GM19372 (cell line): ENCODE measurements around the gene DENND1A.

Experiments used
- ATAC-seq: cut with Tn5 transposase; IDR thresholded peaks from one replicate; pipeline ENCODE4 v1.9.1; 2021; ENCODE audit warnings: mild to moderate bottlenecking, low read depth, moderate library complexity; ENCODE audit not compliant: unreplicated experiment

The DENND1A gene

DNA sequence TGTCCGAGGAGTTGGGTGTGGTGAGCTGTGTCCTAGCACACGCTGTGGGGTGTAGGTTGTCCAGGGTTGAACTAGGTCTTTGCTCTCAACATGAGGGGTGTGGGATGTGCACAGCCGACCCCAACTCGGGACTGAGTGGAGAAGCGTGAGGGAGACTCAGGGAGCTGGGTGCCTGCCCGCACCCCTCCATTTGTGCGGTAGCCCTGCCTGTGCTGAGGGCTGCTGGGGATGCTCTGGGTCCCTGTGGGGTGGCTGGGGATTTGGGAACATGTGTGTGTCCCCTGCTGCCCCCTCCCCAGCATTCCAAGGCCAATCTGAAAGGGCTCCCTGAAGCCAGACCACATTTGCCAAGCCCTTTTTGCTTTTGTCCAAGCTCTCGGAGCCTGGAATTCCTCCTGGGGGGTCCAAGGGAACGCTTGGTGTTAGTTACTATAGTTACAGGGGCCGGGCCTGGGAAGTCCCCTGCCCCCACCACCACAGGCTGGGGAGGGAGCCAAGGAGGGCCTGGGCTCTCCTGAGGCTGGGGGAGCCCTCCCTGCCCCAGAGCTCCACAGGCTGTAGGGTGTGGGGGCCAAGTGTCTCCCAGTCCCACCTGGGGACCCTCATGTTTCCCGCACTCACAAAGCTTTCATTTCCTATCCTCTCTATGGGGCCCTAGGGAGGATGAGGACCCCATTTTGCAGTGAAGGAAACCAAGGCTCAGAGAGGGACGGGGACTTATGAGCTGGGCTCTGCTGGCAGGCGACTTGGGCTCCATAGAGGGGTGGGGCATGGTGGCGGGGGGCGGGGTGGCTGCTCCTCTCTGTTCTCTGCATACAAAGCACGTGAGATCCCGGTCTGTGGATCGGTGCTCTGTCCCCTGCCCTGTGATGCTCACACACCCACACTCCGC is 572.8 kb downstream of the DENND1A start:
- no peak for ATAC-seq

DNA sequence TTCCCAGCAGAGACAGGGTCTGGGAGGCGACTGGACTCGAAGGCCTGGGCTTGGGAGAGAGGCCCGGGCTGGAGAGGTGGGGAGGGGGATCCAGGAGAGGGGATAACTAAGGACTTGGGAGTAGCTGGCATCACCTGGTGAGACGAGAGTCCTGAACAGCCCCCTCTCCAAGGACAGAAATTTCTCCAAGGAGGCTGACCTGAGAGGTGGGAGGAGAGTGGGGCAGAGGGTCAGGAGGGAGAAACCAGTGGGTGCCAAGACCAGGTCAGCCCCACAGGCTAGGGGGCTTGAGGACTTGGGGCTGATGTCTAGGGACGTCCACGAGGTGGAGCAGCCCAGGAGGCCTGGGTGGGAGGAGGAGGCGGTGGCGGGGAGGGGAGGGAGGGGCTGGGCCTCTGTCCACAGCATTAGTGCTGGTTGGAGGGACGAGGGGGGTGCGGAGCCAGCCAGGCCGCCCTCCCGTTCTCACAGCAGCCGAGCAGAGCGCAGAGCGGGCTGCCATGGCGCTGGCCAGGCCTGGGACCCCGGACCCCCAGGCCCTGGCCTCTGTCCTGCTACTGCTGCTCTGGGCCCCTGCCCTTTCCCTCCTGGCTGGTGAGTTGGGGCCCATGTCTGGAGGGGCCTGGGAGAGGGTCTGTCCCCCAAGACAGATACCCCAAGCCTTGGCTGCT is 574.0 kb downstream of the DENND1A start, which contains the start of gene CRB2:
TSS of gene CRB2 (plus strand) at position 437 of the 671 bp plus-strand sequence. CDS start at position 501, 64 bp downstream.
- ATAC-seq, result no peak

DNA sequence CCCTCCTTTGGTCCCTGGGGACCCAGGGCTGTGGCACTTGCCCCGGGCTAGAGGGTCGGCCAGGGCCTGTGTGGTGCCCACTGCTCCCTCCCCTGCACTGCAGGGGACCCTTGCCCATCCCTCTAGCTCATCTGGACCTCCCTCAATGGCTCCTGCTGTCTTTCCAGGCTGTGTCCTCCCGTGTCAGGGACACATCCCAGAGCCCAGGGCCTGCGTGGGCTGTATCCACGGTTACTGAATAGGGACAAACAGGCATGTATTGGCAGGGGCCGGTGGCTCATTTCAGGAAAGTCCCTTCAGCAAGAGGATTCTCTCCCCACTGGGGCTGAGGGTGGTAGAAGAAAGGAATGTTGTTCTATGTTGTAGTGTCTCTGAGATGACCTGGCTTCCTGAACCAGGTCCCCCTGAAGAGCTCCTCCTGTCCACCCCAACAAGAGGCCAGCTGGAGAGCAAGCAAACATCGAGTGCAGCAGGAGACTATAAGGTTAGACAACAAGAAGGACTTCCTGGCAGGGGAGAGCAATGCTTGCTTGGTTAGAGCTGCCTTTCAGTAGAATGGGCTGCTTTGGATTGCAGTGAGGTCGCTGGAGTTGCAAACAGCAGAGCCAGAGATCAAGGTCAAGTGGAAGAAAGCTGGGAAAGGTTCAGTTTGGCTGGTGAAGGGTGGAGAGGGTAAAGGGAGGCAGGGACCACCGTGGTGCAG is 575.0 kb downstream of the DENND1A start:
- no peak for ATAC-seq

DNA sequence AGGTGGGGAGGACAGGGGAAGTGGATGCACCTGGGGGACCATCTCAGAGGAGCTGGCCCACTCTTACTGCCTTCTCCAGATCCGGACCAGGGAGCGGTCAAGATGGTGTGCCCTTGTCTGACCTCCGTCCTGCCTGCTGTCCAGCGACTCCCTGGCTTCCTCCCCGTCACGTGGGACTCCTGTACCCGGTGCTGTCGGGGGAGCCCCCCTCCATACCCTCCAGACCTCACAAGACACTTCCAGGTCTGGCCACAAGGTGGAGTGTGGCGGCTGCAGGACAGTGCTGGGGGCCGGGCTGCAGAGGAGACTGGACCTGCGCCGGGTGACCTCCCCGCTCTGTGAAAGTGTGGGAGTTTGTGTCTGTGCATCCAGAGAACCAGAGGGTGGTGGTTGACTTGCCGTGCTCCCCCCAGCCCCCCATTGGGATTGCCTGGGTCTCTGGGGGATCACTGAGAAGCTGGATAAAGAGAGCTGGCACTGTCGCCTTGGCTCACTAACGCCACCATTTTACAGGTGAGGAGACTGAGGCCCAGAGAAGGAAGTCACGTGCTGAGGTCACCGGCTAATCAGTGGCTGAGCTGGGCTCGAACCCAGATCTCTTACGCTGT is 575.8 kb downstream of the DENND1A start:
- no peak for ATAC-seq

DNA sequence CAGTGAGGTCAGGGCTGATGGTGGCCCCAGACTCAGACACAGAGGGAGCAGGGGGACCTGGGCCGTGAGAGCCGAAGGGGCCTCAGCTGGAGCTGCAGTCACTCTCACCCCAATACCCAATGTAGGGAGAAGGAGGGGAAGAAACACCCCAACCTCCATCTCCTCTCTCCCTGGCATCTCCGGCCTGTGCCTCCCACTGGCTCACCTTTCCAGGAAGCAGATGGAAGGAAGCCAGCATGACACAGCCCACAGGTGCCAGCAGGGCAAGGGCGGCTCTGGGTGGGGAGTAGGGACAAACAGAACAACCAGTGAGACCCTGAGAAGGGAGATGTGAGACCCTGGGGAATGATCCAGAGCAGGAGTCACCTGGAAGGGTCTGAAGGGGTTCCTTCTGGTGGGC is 576.9 kb downstream of the DENND1A start:
- ATAC-seq, result no peak

DNA sequence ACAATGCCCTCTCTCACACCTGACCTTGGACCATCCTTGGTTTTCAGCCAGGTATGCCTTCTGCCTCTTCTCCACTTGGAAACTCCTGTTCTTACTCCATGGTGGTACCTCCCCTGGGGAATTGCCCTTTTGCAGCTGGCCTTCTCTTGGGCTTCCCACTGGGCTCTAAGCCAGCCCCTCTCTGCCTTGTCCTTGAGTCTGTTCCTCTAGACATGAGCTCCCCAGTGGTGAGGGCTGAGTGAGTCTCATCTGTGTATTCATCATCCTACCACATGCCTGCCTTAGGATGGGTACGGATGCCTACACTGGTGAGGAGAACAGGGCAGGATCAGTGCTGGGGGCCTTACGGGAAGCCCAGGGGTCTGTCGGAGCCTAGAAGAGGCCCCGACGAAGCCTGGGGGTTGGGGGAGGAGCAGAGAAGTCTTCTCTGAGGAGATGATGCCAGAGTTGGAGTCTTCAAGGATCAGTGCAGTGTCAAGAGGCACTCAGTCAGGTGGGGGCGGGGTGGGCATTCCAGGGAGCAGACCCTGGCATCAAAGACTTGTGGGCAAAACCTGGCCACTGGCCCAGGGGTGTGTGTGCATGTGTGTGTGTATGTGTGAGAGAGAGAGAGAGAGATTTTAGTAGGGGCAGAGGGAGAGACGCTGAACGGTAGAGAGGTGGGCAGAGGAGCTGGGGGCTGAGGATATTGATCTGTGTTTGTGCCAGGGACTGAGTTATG is 579.2 kb downstream of the DENND1A start:
- ATAC-seq, result no peak

DNA sequence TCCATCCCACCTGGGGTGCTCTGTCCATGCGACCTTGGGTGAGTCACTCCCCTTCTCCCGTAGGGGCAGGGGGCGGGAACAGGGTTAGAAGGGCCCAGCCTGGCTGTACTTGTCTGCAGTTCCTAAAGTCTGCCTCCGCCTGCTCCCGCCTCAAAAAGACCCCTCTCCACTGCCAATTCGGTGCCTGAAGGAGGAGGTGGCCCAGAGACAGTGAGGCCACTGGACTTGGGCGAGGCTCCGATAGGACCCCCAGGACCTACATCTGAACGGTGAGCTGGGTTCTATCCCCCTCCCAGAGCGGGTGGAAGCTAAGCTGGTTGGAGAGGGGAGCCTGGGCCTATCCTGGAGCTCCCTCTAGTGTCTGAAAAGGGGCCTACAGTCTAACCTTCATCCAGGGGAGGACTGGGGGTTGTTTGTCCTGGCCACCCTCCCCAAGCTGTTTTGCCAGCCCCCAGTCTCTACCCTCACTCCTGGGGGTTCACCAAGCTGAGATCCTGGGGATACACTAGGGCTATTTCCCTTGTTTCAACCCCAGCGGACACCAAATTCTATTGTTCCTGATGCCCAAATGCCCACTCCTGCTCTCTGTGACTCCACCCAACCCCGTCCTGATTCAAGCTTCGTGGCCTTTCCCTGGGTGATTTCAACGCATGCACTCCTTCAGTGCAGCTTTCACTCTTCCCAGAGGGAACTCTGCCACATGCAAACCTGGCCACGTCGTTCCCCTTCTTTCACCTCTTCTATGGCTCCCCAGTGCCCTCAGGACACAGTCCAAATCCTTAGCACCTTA is 580.0 kb downstream of the DENND1A start:
- ATAC-seq, result peak; percentile 51

DNA sequence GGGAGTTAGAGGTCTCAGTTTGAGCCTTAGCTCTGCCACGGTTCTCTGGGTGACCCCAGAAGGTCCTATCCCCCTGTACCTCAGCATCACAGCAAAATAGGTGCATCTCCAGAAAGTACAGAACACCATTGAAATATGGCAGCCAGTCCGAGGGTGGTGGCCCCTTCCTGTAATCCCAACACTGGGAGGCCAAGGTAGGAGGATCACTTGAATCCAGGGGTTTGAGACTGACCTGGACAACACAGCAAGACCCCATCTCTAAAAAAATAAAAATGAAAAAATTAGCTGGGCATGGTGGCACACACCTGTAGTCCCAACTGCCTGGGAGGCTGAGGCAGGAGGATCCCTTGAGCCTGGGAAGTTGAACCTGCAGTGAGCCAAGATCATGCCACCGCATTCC is 580.9 kb downstream of the DENND1A start:
- ATAC-seq, result no peak

DNA sequence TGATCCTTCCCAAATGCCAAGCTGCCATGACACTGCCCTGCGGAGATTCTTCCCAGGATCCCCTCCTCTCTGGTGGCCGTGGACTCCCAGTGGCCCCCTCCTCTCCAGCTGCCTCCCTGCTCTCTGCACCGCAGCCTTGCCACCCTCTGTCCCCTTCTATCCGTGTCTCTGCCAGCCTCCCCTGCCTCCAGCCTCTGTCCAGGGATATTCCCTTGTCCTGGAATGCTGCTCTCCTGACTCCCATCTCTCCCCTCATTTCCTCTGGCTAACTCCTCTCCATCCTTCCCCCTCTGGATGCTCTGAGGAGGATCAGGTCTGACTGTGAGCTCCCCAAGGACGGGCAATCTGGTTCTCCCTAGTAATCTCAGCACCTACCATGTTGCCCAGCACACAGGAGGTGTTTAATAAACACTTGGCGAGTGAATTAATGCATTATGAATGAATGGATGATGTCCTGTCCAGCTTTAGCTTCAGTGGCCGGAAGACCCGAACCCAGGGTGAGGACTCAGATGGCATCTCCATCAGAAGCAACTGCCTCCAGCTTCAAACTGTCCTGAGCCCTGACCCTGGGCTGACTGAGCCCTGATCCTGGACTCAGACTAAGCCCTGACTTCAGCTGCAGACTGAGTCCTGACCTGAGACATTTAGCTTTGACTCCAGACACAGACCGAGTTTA is 581.5 kb downstream of the DENND1A start:
- ATAC-seq, result no peak

DNA sequence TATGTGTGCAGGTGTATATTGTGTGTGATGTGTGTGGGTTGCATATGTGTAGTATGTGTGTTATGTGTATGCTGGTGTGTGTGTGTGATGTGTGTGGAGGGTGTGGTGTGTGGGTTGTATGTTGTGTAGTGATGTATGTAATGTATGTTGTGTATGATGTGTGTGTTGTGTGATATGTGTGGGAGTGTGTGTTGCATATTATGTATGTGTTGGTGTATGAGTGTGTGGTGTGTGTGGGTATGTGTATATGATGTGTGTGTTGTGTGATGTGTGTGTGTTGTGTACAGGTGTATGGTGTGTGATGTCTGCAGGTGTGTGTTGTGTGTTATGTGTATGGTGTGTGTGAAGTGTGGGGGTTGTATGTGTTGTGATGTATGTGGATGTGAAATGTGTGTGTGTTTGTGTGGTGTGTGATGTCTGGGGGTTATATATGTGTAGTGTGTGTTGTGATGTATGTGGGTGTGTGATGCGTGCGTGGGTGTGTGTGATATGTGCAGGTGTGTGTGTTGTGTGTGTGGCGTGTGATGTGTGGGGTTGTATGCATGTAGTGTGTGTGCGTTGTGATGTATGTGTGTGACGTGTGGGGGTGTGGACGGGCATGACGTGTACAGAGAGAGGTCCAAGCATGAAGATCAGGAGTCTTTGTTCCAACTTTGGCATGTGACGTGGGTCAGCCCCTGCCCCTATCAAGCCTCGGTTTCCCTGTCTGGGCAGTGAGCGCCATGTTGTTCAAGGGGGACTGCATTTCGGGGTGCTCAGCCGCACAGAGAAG is 582.5 kb downstream of the DENND1A start:
- no peak for ATAC-seq

DNA sequence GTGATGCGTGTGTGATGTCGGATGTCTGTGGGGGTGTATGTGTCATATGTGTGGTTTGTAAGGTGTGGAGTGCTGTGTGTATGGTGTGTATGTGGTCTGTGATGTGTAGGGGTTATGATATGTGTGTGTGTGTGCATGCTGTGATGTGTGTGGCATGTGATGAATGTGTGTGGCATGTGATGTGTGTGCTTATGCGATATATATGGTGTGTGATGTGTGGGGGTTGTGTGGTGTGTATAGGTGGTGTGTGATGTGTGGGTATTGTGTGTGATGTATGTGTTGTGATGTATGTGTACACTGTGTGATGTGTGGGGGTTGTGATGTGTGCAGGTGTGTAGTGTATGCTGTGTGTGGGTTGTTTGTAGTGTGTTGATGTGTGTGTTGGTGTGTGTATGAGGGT is 583.1 kb downstream of the DENND1A start:
- no peak for ATAC-seq

DNA sequence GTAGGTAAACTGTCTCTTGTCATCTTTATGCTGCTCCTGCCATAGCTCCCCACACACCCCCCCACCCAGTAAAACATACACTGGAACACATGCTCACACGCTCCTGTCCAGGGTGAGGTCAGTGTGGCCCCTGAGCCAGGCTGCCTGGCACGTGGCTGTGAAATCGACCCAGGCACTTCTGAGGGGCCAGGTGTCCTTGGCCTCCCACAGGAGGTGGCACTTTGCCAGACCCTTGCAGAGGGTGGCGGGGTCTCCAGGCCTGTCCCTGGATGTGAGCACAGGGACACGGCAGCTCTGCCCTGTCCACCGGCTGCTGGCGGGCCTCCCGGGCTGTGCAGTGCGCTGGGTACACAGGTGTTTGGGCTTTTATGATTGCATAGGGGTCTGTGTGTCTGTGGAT is 583.9 kb downstream of the DENND1A start:
- ATAC-seq, result no peak

DNA sequence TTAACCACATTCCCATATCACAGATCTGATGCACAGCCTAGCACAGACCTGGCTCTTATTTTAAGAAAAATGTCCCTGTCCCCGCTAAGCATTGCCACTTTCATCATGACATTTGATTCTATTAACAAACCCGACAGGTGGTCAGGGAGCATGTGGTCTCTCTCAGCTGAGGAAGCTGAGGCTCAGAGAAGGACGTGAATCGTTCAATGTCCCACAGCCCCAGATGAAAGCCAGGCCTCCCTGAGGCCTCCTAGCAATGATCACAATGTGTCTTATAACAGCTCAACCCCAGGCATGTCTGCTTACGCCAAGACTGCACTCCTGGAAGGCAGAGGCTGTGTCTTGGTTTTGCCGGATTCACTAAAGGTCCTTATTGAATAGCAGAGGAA is 584.4 kb downstream of the DENND1A start:
- no peak for ATAC-seq

DNA sequence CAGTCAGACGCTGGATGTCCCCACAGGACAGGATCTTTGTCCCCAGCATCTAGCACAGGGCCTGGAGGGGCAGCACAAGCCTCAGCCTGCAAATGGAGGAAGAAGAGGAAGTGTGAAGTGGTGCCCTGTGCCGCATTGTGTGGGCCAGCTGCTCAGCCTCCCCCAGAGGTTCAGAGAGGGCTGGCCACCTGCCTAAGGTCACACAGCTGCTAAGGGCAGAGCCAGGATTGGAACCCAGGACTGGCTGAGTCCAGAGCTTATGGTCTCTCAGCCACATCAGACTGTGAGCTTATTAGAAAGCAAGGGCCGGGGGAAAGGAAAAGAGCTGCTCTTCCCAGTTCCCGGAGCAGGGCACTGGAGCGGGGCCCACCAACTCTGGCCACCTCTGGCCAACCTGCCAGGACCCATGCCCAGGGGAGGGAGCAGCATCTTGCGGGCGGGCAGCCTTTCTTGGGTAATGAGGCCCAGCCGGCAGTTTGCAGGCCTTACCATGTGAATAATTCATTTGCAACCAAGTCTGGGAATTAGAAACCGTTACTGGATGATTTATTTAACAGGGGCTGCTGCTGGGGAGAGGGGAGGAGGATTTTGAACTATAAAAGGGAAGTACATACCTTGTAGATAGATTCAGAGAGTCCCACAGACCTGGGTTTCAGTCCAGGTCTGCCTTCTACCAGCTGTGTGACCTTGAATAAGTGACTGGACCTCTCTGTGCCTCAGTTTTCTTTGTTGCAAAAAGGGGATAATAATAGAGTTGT is 585.6 kb downstream of the DENND1A start:
- ATAC-seq, result no peak

DNA sequence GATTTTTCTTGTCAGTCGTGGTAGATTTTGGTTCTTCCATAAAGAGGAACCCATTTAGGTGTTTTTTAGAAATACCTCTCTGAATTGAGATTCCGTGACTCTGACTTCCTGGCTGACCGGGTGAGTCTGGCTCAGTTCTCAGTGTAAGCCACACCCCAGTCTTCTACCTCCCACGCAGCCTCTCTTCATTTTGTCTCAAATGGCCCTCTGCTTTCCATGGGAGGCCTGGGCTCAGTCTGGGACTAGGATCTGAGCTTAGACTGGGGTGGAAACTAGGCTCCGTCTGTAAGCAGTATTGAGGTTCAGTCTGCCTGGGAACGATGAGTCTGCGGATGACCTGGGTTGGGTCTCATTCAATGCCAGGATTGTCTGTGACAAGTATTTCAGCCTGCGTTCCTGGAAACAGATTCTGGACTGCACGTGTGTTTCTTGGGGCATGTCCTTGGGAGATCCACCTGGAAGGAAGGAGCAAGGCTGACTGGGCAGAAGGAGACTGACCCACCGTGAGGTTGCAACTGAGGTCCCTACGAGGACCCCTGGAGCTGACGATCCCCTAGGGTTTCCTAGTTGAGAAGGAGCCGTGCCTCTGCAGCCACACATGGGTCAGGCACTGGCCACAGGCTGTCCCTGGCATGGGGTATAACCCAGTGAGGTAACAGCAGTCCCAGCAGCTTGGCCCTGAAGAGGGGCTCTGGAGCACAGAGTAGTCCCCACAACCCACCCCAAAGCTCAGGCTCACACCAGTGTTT is 586.3 kb downstream of the DENND1A start:
- peak; percentile 31 for ATAC-seq

DNA sequence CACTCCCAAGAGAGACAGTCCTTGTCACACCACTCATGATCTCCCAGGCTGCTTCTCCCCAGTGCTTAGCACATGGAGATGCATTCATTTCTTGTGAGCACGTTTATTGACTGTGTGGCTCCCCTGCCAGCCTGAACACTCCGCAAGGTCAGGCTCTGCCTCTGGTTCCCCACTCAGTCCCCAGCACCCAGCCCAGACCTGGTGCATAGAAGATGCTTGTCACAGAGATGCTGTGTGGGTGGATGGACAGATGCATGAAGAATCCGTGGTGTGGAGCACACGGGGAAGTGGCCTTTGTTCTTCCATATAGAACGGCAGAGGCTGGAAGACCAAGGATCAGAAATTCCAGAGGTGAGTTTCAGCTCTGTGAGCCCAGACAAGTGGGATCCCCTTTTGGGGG is 587.7 kb downstream of the DENND1A start:
- no peak for ATAC-seq

DNA sequence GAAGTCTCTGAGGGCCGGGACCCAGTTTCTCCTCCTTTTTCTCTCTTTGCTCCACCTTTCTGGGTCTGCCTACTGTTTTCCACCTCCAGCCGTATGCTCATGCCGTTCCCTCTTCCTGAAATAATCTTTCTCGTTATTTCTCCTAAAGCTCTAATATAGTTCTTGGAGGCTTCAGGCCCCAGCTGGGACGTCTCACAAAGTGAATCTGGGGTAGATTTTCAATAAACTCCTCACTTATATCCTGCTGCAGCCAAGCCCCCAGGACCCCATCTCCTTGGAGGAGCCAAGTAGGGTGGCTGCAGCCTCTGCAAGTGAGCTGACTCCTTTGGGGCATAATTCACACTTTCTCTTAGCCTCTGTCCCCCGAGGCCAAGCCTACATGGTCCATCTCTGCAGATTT is 588.1 kb downstream of the DENND1A start:
- no peak for ATAC-seq
